ENCODE results near the gene CITED4. TPM values are rescaled to one million over a fixed set of nuclear protein-coding genes. Genes with fewer than 3 reads are reported as not detected.

The CITED4 gene
- total RNA-seq, 1 experiment from 2014 or later = 10.6 TPM

DNA sequence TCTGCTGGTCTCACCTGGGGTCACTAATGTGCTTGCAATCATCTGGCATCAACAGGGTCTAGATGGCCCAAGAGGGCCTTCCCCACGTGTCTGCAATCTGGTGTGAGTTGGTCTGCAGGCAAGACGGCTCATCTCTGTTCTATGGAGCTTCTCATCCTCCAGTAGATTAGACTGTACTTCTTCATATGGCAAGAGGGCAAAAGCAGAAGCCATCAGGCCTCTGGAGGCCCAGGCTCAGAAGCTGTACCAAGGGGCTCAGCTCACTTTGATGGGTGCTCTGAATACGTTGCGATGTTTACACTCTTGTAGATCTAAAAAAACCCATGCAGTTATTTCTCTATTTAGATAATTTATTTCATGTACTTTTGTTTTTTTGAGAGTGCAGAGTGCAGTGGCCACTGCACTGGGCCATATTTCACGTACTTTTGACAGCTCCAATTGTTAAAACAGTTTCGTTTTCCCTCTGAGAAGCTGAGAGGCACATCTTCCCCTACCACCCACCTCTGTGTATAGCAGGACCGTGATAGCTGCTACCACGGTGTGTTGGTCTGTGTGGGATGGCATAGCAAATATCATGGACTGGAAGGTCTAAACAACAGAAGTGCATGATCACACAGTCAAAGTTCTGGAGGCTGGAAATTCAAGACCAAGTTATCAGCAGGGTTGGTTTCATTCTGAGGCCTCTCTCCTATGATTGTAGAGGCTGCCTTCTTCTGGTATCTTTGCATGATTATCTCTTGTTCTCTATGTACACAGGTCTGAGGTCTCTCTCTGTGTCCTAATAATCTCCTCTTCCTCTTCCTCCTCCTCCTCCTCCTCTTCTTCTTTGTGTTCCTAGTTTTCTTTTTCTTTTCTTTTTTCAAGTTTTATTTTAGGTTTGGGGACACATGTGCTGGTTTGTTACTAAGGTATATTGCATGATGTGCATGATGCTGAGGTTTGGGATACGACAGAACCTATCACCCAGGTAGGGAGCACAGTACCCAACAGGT is 17.0 kb downstream of the CITED4 start:
- DNase-seq = no peak
- BruUV-seq (replicated peaks) = no TSS peak
- TF ChIP-seq CTCF (conservative IDR thresholded peaks at IDR 0.05; ENCODE audit: low read depth, low read length) (no peak), EZH2 (IDR thresholded peaks at IDR 0.05; ENCODE audit: low read length, unreplicated experiment) (no peak), EZH2phosphoT487 (IDR thresholded peaks at IDR 0.05; ENCODE audit: borderline replicate concordance, low read length) (no peak)
- intact Hi-C loops (cut with micrococcal nuclease) = no loop called here
- no peak overlapping the region for H3K4me3 ChIP-seq (ENCODE audit: low read length)
- no peaks in the 10 kb centered on the region for H4K20me1 ChIP-seq (ENCODE audit: low read length)
- no peaks in the 10 kb centered on the region for H3K79me2 ChIP-seq (ENCODE audit: low read length)
- no peak for ATAC-seq
- H2AFZ ChIP-seq (ENCODE audit: low read length) = no peak overlapping the region
- H3K9me3 ChIP-seq (ENCODE audit: low read length) = no peaks in the 10 kb centered on the region
- H3K27ac ChIP-seq (ENCODE audit: low read length) = no peak overlapping the region
- no peak overlapping the region for H3K4me2 ChIP-seq (ENCODE audit: low read length)
- H3K27me3 ChIP-seq (ENCODE audit: low read length) = no peaks in the 10 kb centered on the region
- ChIA-PET CTCF (no interaction called here), POLR2A (ENCODE audit: unreplicated experiment) (interaction anchor here (0.5 kb wide), 1 partner anchor 60 kb away, joined by 11 read pairs; no protein-coding TSS in a partner anchor)
- no peaks in the 10 kb centered on the region for H3K36me3 ChIP-seq (ENCODE audit: low read depth, low read length)
- no peaks in the 10 kb centered on the region for H3K9me2 ChIP-seq (replicated peaks; ENCODE audit: low read length)
- no peaks in the 10 kb centered on the region for H3F3A ChIP-seq (ENCODE audit: low read length, unreplicated experiment)
- H3K9ac ChIP-seq (ENCODE audit: low read length) = no peak overlapping the region
- H3K4me1 ChIP-seq (ENCODE audit: insufficient read depth, low read length) = no peaks in the 10 kb centered on the region

DNA sequence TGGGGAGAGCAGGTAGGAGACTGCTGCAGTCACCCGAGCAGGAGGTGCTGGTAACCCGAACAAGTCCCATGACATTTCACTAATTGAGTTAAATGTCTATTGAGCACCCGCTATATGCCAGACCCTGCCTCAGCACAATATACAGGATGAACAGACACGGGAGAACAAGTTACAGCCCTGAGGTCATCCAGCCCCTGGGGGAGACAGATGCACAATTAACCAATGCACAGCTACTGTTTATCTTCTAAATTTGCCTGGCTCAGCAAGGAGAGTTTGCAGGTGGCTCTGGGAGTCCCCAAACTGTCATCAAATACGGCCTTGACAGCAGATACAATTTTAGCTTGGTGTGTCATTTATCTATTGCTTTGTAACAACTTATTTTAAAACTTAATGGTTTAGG is 18.1 kb downstream of the CITED4 start:
- intact Hi-C loops (cut with micrococcal nuclease) = no loop called here
- no peak for DNase-seq
- BruUV-seq (replicated peaks) = no TSS peak

More for the DNA sequence above, 18.1 kb downstream of the CITED4 start:
- Histone ChIP-seq H3K4me1 (ENCODE audit: insufficient read depth, low read length) (no peaks in the 10 kb centered on the region), H3K79me2 (ENCODE audit: low read length) (no peaks in the 10 kb centered on the region), H2AFZ (ENCODE audit: low read length) (no peak overlapping the region), H3K4me3 (ENCODE audit: low read length) (no peak overlapping the region), H4K20me1 (ENCODE audit: low read length) (no peaks in the 10 kb centered on the region), H3K27ac (ENCODE audit: low read length) (no peak overlapping the region), H3K9me2 (replicated peaks; ENCODE audit: low read length) (no peaks in the 10 kb centered on the region), H3K36me3 (ENCODE audit: low read depth, low read length) (no peaks in the 10 kb centered on the region), H3K9ac (ENCODE audit: low read length) (no peak overlapping the region), H3K27me3 (ENCODE audit: low read length) (no peaks in the 10 kb centered on the region), H3K9me3 (ENCODE audit: low read length) (no peaks in the 10 kb centered on the region), H3K4me2 (ENCODE audit: low read length) (no peak overlapping the region), H3F3A (ENCODE audit: low read length, unreplicated experiment) (no peaks in the 10 kb centered on the region)
- CTCF ChIA-PET = no interaction called here
- TF ChIP-seq CTCF (conservative IDR thresholded peaks at IDR 0.05; ENCODE audit: low read depth, low read length) (no peak), EZH2 (IDR thresholded peaks at IDR 0.05; ENCODE audit: low read length, unreplicated experiment) (no peak), EZH2phosphoT487 (IDR thresholded peaks at IDR 0.05; ENCODE audit: borderline replicate concordance, low read length) (no peak)
- POLR2A ChIA-PET (ENCODE audit: unreplicated experiment) = interaction anchor here (0.5 kb wide), 1 partner anchor 61 kb away, joined by 11 read pairs; no protein-coding TSS in a partner anchor
- ATAC-seq = no peak

All from PC-3 (cell line).